Loucy (cell line): ENCODE data around the gene SERINC4.
"Not testable (repeated sequence)": the region's sequence is repeated elsewhere in the genome, so short reads cannot be mapped to it uniquely, and the experiment has no call there.

Experiments
- H2AFZ ChIP-seq: fragments of 200-600 bp; sonication (generic); 2 replicates; pipeline ENCODE4 v1.6.0; 2016; ENCODE audit warnings: antibody characterized with exemption, mild to moderate bottlenecking, low read length, moderate library complexity
- H3F3A ChIP-seq: fragments of 200-600 bp; 2 replicates; pipeline ENCODE4 v1.6.0; 2016; ENCODE audit warnings: antibody characterized with exemption, low read depth, mild to moderate bottlenecking
- H3K27me3 ChIP-seq: fragments of 200-600 bp; sonication (generic); 2 replicates; pipeline ENCODE4 v1.6.1; 2014; ENCODE audit warnings: low read length, mild to moderate bottlenecking; ENCODE audit not compliant: insufficient read depth, poor library complexity, severe bottlenecking
- H3K36me3 ChIP-seq: fragments of 200-600 bp; sonication (generic); 2 replicates; pipeline ENCODE4 v1.6.1; 2016; ENCODE audit warnings: low read length; ENCODE audit not compliant: insufficient read depth
- H3K4me1 ChIP-seq: fragments of 200-600 bp; sonication (generic); 2 replicates; pipeline ENCODE4 v1.5.1; 2014; ENCODE audit warnings: low read length, mild to moderate bottlenecking; ENCODE audit not compliant: insufficient read depth, poor library complexity, severe bottlenecking
- H3K4me2 ChIP-seq: fragments of 200-600 bp; sonication (generic); 2 replicates; pipeline ENCODE4 v1.6.0; 2014; ENCODE audit warnings: antibody characterized with exemption, low read length, low read depth, mild to moderate bottlenecking; ENCODE audit not compliant: poor library complexity, severe bottlenecking
- H3K4me3 ChIP-seq: fragments of 200-600 bp; sonication (generic); 2 replicates; pipeline ENCODE4 v1.5.1; 2014; ENCODE audit warnings: low read length, mild to moderate bottlenecking, mixed read lengths; ENCODE audit not compliant: poor library complexity, severe bottlenecking
- H3K79me2 ChIP-seq: fragments of 200-600 bp; sonication (generic); 2 replicates; pipeline ENCODE4 v1.6.1; 2014; ENCODE audit warnings: low read length; ENCODE audit not compliant: insufficient read depth
- H3K9ac ChIP-seq: fragments of 200-600 bp; sonication (generic); 2 replicates; pipeline ENCODE4 v1.6.0; 2014; ENCODE audit warnings: mild to moderate bottlenecking, low read depth, low read length, moderate library complexity; ENCODE audit not compliant: poor library complexity, severe bottlenecking
- H3K9me2 ChIP-seq: fragments of 200-600 bp; sonication (generic); replicated peaks from 2 replicates; pipeline ENCODE4 v1.6.1; 2016; ENCODE audit warnings: low read depth, low read length, mixed read lengths
- H3K9me3 ChIP-seq: fragments of 200-600 bp; sonication (generic); 2 replicates; pipeline ENCODE4 v1.6.1; 2014; ENCODE audit warnings: mild to moderate bottlenecking, antibody characterized with exemption, low read length, low read depth; ENCODE audit not compliant: insufficient read depth
- H4K20me1 ChIP-seq: fragments of 200-600 bp; sonication (generic); 2 replicates; pipeline ENCODE4 v1.6.0; 2014; ENCODE audit warnings: antibody characterized with exemption, low read length, mild to moderate bottlenecking; ENCODE audit not compliant: insufficient read depth, poor library complexity, severe bottlenecking
- EZH2phosphoT487 ChIP-seq: fragments of 200-600 bp; IDR thresholded peaks from 2 replicates; pipeline ENCODE4 v1.6.1; 2018; ENCODE audit warnings: antibody characterized with exemption, mild to moderate bottlenecking, moderate library complexity, borderline replicate concordance
- TF ChIP-seq, protein P1 (sequence below): fragments of 200-600 bp; sonication (generic); conservative IDR thresholded peaks from 2 replicates; pipeline ENCODE4 v1.5.1; 2014; ENCODE audit warnings: mild to moderate bottlenecking, antibody characterized with exemption, low read length

Gene SERINC4

GRCh38 chr15:43808960-43809678, 9.1 kb upstream of the SERINC4 start:
- H3K9me3 ChIP-seq: no peaks in the 10 kb centered on the region
- no peaks in the 10 kb centered on the region for H3K79me2 ChIP-seq
- H3K4me2 ChIP-seq: no peak overlapping the region
- no peak overlapping the region for H3K9ac ChIP-seq
- H3K9me2 ChIP-seq: no peaks in the 10 kb centered on the region
- H3K36me3 ChIP-seq: peaks cover 89% of the 10 kb centered on the region
- no peaks in the 10 kb centered on the region for H3K27me3 ChIP-seq
- no peaks in the 10 kb centered on the region for H3K4me1 ChIP-seq
- H3K4me3 ChIP-seq: no peak overlapping the region
- H3F3A ChIP-seq: peaks cover under 1% of the 10 kb centered on the region; the same call in 1 of the 2 replicates
- H4K20me1 ChIP-seq: no peaks in the 10 kb centered on the region
- no peak for TF ChIP-seq EZH2phosphoT487
- TF ChIP-seq, protein P1, sequence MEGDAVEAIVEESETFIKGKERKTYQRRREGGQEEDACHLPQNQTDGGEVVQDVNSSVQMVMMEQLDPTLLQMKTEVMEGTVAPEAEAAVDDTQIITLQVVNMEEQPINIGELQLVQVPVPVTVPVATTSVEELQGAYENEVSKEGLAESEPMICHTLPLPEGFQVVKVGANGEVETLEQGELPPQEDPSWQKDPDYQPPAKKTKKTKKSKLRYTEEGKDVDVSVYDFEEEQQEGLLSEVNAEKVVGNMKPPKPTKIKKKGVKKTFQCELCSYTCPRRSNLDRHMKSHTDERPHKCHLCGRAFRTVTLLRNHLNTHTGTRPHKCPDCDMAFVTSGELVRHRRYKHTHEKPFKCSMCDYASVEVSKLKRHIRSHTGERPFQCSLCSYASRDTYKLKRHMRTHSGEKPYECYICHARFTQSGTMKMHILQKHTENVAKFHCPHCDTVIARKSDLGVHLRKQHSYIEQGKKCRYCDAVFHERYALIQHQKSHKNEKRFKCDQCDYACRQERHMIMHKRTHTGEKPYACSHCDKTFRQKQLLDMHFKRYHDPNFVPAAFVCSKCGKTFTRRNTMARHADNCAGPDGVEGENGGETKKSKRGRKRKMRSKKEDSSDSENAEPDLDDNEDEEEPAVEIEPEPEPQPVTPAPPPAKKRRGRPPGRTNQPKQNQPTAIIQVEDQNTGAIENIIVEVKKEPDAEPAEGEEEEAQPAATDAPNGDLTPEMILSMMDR: no peak
- no peak overlapping the region for H2AFZ ChIP-seq

DNA sequence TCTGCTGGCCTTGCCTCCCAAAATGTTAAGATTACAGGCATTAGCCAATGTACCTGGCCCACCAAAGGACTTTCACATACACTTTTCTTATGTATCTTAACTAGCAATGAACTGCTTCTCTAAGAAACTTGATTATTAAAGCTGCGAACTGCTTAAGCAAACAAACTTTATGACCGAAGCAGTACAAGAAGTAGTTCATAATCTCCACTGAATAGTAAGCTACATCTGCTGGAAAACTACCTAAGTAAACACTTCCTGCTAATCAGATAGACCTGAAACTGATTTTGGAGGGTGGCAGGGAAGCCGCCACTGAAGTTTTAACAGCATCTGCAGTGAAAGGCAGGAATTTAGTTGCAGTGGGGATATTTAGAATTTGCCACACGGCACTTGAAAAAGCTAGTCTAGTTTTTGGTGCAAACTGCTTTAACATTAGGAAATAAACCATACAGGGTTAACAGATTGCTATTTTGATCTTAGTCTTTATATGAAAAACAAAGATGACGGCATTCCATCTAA, 8.5 kb upstream of the SERINC4 start:
- no peaks in the 10 kb centered on the region for H4K20me1 ChIP-seq
- peaks cover 86% of the 10 kb centered on the region; the same call in 1 of the 2 replicates for H3K36me3 ChIP-seq
- no peak overlapping the region for H2AFZ ChIP-seq
- no peak overlapping the region for H3K4me3 ChIP-seq
- peaks cover 2% of the 10 kb centered on the region; the same call in 1 of the 2 replicates for H3F3A ChIP-seq
- no peaks in the 10 kb centered on the region for H3K79me2 ChIP-seq
- H3K9me2 ChIP-seq: no peaks in the 10 kb centered on the region
- H3K4me2 ChIP-seq: no peak overlapping the region
- no peaks in the 10 kb centered on the region for H3K9me3 ChIP-seq
- no peaks in the 10 kb centered on the region for H3K4me1 ChIP-seq
- TF ChIP-seq, protein P1: no peak
- TF ChIP-seq EZH2phosphoT487: no peak
- no peaks in the 10 kb centered on the region for H3K27me3 ChIP-seq
- no peak overlapping the region for H3K9ac ChIP-seq

DNA sequence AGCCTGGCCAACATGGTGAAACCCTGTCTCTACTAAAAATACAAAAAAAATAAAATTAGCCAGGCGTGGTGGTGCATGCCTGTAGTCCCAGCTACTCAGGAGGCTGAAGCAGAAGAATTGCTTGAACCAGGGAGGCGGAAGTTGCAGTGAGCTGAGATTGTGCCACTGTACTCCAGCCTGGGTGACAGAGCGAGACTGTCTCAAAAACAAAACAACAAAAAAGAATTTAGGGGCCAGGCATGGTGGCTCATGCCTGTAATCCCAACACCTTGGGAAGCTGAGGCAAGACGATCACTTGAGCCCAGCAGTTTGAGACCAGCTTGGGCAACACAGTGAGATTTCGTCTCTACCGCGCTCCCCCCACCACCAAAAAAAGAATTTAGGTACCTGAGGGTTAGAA, 2.7 kb upstream of the SERINC4 start:
- not testable (repeated sequence) for H2AFZ ChIP-seq, H3K4me3 ChIP-seq, H4K20me1 ChIP-seq, H3K4me2 ChIP-seq, H3K27me3 ChIP-seq, H3K9me2 ChIP-seq, H3F3A ChIP-seq, H3K9ac ChIP-seq, H3K9me3 ChIP-seq
- Histone ChIP-seq H3K36me3 (peaks cover 46% of the 10 kb centered on the region; the same call in 1 of the 2 replicates), H3K4me1 (peaks cover 20% of the 10 kb centered on the region), H3K79me2 (peaks cover 16% of the 10 kb centered on the region)
